ENCODE data around the gene TLR1. TPM values are rescaled to one million over a fixed set of nuclear protein-coding genes. Genes with fewer than 3 reads are reported as not detected.

Gene TLR1
- total RNA-seq, 6 experiments from 2014 or later = 5.1 to 10.5 (median 7.8) TPM

DNA sequence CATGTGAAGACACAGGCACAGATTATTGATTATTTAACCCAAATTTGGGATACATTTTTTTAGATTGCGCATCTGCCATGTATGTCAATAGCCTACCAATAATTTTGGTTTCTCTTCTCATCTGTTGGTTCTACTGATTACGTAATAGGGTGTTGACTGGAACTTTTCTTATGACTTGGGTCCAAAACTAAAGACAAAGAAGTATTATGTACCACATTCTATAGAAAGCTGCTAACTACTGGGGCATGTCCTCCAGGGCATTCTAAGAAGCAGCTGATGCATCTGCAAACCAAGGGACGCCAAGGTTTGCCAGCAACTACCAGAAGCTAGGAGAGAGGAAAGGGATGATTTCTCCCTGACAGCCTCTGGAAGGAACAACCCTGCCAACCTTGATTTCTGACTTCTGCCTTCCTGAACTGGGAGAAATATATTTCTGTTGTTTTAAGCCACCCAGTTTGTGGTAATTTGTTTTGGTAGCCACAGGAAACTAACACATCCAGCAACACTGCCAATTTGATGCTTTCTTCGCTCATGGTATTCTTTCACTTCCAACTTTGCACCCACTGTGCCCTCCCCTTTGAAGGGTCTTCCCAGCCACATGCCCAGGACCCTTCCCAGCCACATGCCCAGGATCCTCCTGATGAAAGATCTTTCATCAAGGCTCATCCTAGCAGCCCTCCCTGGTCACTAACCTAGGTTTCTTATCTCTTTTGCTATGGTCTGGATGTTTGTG is 15.9 kb upstream of the TLR1 start:
- ATAC-seq (no peak), DNase-seq (no peak)
- no peaks in the 10 kb centered on the region for H3K9me3 ChIP-seq
- H3K4me1 ChIP-seq = no peaks in the 10 kb centered on the region
- 75% methylated on average over 3 of the region's 4 CpGs for WGBS (ENCODE audit: insufficient coverage, low coverage, low lambda C conversion rate, missing lambda C conversion rate)
- no peaks in the 10 kb centered on the region for H3K36me3 ChIP-seq
- H3K27me3 ChIP-seq = no peaks in the 10 kb centered on the region
- no peak for TF ChIP-seq POLR2A (IDR thresholded peaks at IDR 0.05)
- TF ChIP-seq, protein P1, sequence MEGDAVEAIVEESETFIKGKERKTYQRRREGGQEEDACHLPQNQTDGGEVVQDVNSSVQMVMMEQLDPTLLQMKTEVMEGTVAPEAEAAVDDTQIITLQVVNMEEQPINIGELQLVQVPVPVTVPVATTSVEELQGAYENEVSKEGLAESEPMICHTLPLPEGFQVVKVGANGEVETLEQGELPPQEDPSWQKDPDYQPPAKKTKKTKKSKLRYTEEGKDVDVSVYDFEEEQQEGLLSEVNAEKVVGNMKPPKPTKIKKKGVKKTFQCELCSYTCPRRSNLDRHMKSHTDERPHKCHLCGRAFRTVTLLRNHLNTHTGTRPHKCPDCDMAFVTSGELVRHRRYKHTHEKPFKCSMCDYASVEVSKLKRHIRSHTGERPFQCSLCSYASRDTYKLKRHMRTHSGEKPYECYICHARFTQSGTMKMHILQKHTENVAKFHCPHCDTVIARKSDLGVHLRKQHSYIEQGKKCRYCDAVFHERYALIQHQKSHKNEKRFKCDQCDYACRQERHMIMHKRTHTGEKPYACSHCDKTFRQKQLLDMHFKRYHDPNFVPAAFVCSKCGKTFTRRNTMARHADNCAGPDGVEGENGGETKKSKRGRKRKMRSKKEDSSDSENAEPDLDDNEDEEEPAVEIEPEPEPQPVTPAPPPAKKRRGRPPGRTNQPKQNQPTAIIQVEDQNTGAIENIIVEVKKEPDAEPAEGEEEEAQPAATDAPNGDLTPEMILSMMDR (IDR thresholded peaks at IDR 0.05) = no peak
- intact Hi-C loops (cut with DNase I) = no loop called here
- H3K4me3 ChIP-seq = no peak overlapping the region
- no peak overlapping the region for H3K27ac ChIP-seq

DNA sequence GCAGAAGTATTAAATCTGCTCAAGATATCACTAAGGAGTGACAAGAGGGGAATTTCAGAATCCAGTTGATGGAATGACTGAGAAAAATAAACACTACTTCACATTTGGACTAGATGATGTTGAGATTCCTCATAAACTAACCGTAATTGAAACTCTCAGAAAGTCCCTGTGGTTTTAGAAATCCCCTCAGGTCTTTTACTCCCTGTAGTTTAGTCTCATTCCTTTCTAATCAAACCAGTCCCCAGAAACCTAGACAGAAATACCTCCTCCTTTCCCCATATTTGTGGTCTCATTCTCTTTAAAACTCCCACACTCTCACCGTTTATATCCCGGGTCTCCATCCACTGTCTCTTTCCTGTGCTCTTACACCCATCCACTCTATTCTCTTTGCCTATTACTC is 15.0 kb upstream of the TLR1 start:
- DNase-seq (no peak), ATAC-seq (no peak)
- no peaks in the 10 kb centered on the region for H3K36me3 ChIP-seq
- no peaks in the 10 kb centered on the region for H3K27me3 ChIP-seq
- no peak overlapping the region for H3K4me3 ChIP-seq
- no peak overlapping the region for H3K27ac ChIP-seq
- no peak for TF ChIP-seq POLR2A (IDR thresholded peaks at IDR 0.05)
- TF ChIP-seq, protein P1 (IDR thresholded peaks at IDR 0.05) = no peak
- intact Hi-C loops (cut with DNase I) = no loop called here
- 58% methylated on average over 3 of the region's 3 CpGs for WGBS (ENCODE audit: insufficient coverage, low coverage, low lambda C conversion rate, missing lambda C conversion rate)
- no peaks in the 10 kb centered on the region for H3K9me3 ChIP-seq
- no peaks in the 10 kb centered on the region for H3K4me1 ChIP-seq

DNA sequence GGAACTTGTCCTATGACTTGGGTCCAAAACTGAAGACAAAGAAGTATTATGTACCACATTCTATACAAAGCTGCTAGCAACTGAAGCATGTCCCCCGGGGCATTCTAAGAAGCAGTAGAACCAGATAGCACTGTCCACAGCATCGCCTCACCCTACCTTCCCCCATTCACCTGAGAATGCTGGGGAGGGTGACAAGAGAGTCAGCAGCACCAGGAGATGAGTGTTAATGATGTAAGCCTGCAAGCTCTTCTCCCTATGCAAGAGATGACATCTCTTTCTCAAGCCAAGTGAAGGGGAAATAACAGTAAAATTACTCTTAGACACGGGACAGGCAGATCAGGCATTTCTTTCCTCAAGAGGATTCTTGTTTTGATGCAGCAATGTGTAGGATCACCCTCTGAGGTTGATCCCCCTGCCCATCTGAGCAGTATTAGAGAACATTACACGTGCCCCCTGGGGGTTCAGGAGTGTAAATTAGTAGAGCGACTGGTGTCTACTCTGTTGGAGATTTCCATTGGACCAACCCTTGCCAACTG is 13.9 kb upstream of the TLR1 start:
- Histone ChIP-seq H3K27ac (no peak overlapping the region), H3K4me1 (no peaks in the 10 kb centered on the region), H3K27me3 (no peaks in the 10 kb centered on the region), H3K9me3 (no peaks in the 10 kb centered on the region), H3K36me3 (no peaks in the 10 kb centered on the region), H3K4me3 (no peak overlapping the region)
- DNase-seq = no peak
- 66% methylated on average over 4 of the region's 5 CpGs for WGBS (ENCODE audit: insufficient coverage, low coverage, low lambda C conversion rate, missing lambda C conversion rate)
- TF ChIP-seq, protein P1 (IDR thresholded peaks at IDR 0.05) = no peak
- no peak for TF ChIP-seq POLR2A (IDR thresholded peaks at IDR 0.05)
- intact Hi-C loops (cut with DNase I) = no loop called here
- no peak for ATAC-seq

DNA sequence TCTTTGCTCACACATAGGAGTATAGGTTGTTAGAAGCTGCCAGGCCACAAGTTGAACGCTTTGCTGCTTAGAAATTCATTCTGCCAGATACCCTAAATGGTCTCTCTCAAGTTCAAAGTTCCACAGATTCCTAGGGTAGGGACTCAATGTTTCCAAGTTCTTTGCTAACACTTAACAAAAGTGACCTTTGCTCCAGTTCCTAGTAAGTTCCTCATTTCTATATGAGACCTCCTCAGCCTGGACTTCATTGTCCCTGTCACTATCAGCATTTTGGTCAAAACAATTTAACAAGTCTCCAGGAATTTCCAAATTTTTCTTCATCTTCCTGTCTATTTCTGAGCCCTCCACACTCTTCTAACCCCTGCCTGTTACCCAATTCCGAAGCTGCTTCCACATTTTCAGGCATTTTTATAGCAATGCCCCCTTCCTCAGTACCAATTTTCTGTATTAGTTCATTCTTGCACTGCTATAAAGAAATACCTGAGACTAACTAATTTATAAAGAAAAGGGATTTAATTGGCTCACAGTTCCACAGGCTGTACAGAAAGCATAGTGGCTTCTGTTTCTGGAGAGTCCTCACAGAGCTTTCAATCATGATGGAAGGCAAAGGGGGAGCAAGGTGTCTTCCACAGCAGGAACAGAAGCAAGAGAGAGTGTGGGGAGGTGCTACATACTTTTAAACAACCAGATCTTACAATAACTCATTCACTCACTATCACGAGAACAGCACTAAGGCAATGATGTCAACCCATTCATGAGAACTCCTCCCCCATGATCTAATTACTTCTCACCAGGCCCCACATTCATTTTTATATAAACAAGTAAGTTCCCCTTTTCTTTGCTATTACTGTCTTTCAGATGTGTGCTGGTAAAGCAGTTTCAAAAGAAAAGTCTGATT is 11.5 kb upstream of the TLR1 start:
- Histone ChIP-seq H3K36me3 (no peaks in the 10 kb centered on the region), H3K4me3 (no peak overlapping the region), H3K9me3 (no peaks in the 10 kb centered on the region), H3K27ac (peak overlapping the region in 1 of 3 donors; percentile 12), H3K27me3 (no peaks in the 10 kb centered on the region), H3K4me1 (no peaks in the 10 kb centered on the region)
- intact Hi-C loops (cut with DNase I) = no loop called here
- DNase-seq (no peak), ATAC-seq (peak in 3 of 4 donors; percentile 53 to 75 (median 72))
- WGBS (ENCODE audit: insufficient coverage, low coverage, low lambda C conversion rate, missing lambda C conversion rate) = 58% methylated on average over 3 of the region's 3 CpGs
- TF ChIP-seq POLR2A (IDR thresholded peaks at IDR 0.05) = no peak
- TF ChIP-seq, protein P1 (IDR thresholded peaks at IDR 0.05) = no peak
